H9 (cell line): ENCODE data around the gene ERVMER34-1. TPM values are rescaled to one million over a fixed set of nuclear protein-coding genes. Genes with fewer than 3 reads are reported as not detected.

Experiments used
- DNase-seq: peaks from one replicate; pipeline ENCODE4 v3.0.0-alpha.2; 2017
- H2AFZ ChIP-seq: one replicate; pipeline ENCODE4 v1.6.1; 2013; ENCODE audit warnings: mild to moderate bottlenecking, low read length, control low read depth, moderate library complexity
- H2AK5ac ChIP-seq: 2 replicates; pipeline ENCODE4 v1.6.1; 2013; ENCODE audit warnings: low read length, control low read depth, mixed read lengths; ENCODE audit not compliant: insufficient read length
- H2BK120ac ChIP-seq: one replicate; pipeline ENCODE4 v1.6.1; 2013; ENCODE audit warnings: low read depth, mild to moderate bottlenecking, low read length, control low read depth, inconsistent platforms; ENCODE audit not compliant: poor library complexity, severe bottlenecking
- H2BK12ac ChIP-seq: 2 replicates; pipeline ENCODE4 v1.6.1; 2013; ENCODE audit warnings: low read length, control low read depth, mixed read lengths, low read depth; ENCODE audit not compliant: insufficient read length
- H2BK15ac ChIP-seq: 2 replicates; pipeline ENCODE4 v1.6.1; 2013; ENCODE audit warnings: low read depth, low read length, control low read depth
- H2BK20ac ChIP-seq: one replicate; pipeline ENCODE4 v1.6.1; 2013; ENCODE audit warnings: low read depth, mild to moderate bottlenecking, low read length, control low read depth, inconsistent platforms; ENCODE audit not compliant: poor library complexity, severe bottlenecking
- H2BK5ac ChIP-seq: 2 replicates; pipeline ENCODE4 v1.6.1; 2013; ENCODE audit warnings: low read length, control low read depth, mixed read lengths; ENCODE audit not compliant: insufficient read length
- H3K14ac ChIP-seq: 2 replicates; pipeline ENCODE4 v1.6.1; 2013; ENCODE audit warnings: low read length, control low read depth; ENCODE audit not compliant: insufficient read depth
- H3K18ac ChIP-seq: 2 replicates; pipeline ENCODE4 v1.6.1; 2013; ENCODE audit warnings: low read depth, mild to moderate bottlenecking, mixed read lengths, low read length, control low read depth; ENCODE audit not compliant: insufficient read length
- H3K23ac ChIP-seq: 2 replicates; pipeline ENCODE4 v1.6.1; 2013; ENCODE audit warnings: low read length, control low read depth, mixed read lengths, low read depth; ENCODE audit not compliant: insufficient read length
- H3K23me2 ChIP-seq: 2 replicates; pipeline ENCODE4 v1.6.1; 2013; ENCODE audit warnings: low read depth, mild to moderate bottlenecking, mixed read lengths, low read length, control low read depth; ENCODE audit not compliant: insufficient read length, poor library complexity, severe bottlenecking
- H3K27ac ChIP-seq: 2 replicates; pipeline ENCODE4 v1.5.1; 2013; ENCODE audit warnings: low read length, control low read depth, mixed read lengths, low read depth; ENCODE audit not compliant: insufficient read length
- H3K27me3 ChIP-seq: 2 replicates; pipeline ENCODE4 v1.6.1; 2013; ENCODE audit warnings: low read length, control low read depth, inconsistent platforms; ENCODE audit not compliant: insufficient read depth
- H3K4ac ChIP-seq: 2 replicates; pipeline ENCODE4 v1.6.1; 2013; ENCODE audit warnings: low read depth, mild to moderate bottlenecking, control low read depth, inconsistent platforms, low read length, moderate library complexity
- H3K4me1 ChIP-seq: 2 replicates; pipeline ENCODE4 v1.6.1; 2013; ENCODE audit warnings: low read length, control low read depth, inconsistent platforms; ENCODE audit not compliant: insufficient read depth
- H3K4me2 ChIP-seq: 2 replicates; pipeline ENCODE4 v1.6.1; 2013; ENCODE audit warnings: low read length, control low read depth, mixed read lengths; ENCODE audit not compliant: insufficient read length, insufficient read depth
- H3K56ac ChIP-seq: 2 replicates; pipeline ENCODE4 v1.6.1; 2013; ENCODE audit warnings: low read depth, mild to moderate bottlenecking, mixed read lengths, low read length, control low read depth; ENCODE audit not compliant: insufficient read length
- H3K79me1 ChIP-seq: 2 replicates; pipeline ENCODE4 v1.6.1; 2013; ENCODE audit warnings: low read depth, mild to moderate bottlenecking, moderate library complexity, low read length, control low read depth, inconsistent platforms; ENCODE audit not compliant: insufficient read depth, poor library complexity, severe bottlenecking
- H3K79me2 ChIP-seq: 2 replicates; pipeline ENCODE4 v1.6.1; 2013; ENCODE audit warnings: low read length, control low read depth, inconsistent platforms; ENCODE audit not compliant: insufficient read depth
- H3K9ac ChIP-seq: 2 replicates; pipeline ENCODE4 v1.6.1; 2013; ENCODE audit warnings: low read length, control low read depth, mixed read lengths; ENCODE audit not compliant: insufficient read length; ENCODE audit errors: extremely low read depth
- H3K9me3 ChIP-seq: one replicate; pipeline ENCODE4 v1.6.1; 2013; ENCODE audit warnings: low read depth, low read length, inconsistent platforms; ENCODE audit not compliant: control insufficient read depth
- H3T11ph ChIP-seq: one replicate; pipeline ENCODE4 v1.6.1; 2013; ENCODE audit warnings: mild to moderate bottlenecking, low read length, control low read depth, inconsistent platforms
- H4K20me1 ChIP-seq: one replicate; pipeline ENCODE4 v1.6.1; 2013; ENCODE audit not compliant: control insufficient read depth, insufficient read length, insufficient read depth
- H4K5ac ChIP-seq: 2 replicates; pipeline ENCODE4 v1.6.1; 2013; ENCODE audit warnings: low read depth, mild to moderate bottlenecking, mixed read lengths, low read length, control low read depth; ENCODE audit not compliant: insufficient read length
- H4K8ac ChIP-seq: replicated peaks from 2 replicates; pipeline ENCODE4 v1.6.1; 2013; ENCODE audit warnings: low read length, control low read depth, mixed read lengths, low read depth; ENCODE audit not compliant: insufficient read length
- H4K91ac ChIP-seq: 2 replicates; pipeline ENCODE4 v1.6.1; 2013; ENCODE audit warnings: low read depth, mild to moderate bottlenecking, moderate library complexity, mixed read lengths, low read length, control low read depth; ENCODE audit not compliant: insufficient read length
- H3K27ac Mint-ChIP-seq, 3 experiments: 2 replicates in 2 of 3; 3 replicates in 1 of 3; pipeline ENCODE4 v1.8.0; 2020 to 2021; ENCODE audit warnings: mixed read lengths in 3 of 3, mild to moderate bottlenecking in 1 of 3, moderate library complexity in 1 of 3
- H3K27me3 Mint-ChIP-seq: 2 replicates; pipeline ENCODE4 v1.8.0; 2021; ENCODE audit warnings: low read depth, mild to moderate bottlenecking, moderate library complexity, mixed read lengths
- H3K36me3 Mint-ChIP-seq, 3 experiments: 2 replicates in 2 of 3; 3 replicates in 1 of 3; pipeline ENCODE4 v1.8.0; 2020 to 2021; ENCODE audit warnings: low read depth in 3 of 3, mixed read lengths in 3 of 3; ENCODE audit not compliant: insufficient read depth in 1 of 3
- H3K4me1 Mint-ChIP-seq, 2 experiments: 2 replicates each; pipeline ENCODE4 v1.8.0; 2020; ENCODE audit warnings: mixed read lengths in 2 of 2
- H3K4me3 Mint-ChIP-seq, 2 experiments: 2 replicates in 1 of 2; 3 replicates in 1 of 2; pipeline ENCODE4 v1.8.0; 2020 to 2021; ENCODE audit warnings: mild to moderate bottlenecking in 2 of 2, mixed read lengths in 2 of 2, moderate library complexity in 1 of 2
- H3K9me3 Mint-ChIP-seq, 2 experiments: 2 replicates in 1 of 2; 3 replicates in 1 of 2; pipeline ENCODE4 v1.8.0; 2020; ENCODE audit warnings: mild to moderate bottlenecking in 2 of 2, mixed read lengths in 2 of 2, moderate library complexity in 1 of 2
- WGBS: extraction: QIAGEN DNeasy Blood & Tissue Kit; methylation state at CpG from one replicate; pipeline ENCODE4 v1.1.7; 2013; ENCODE audit warnings: missing lambda C conversion rate, low lambda C conversion rate, mixed read lengths; ENCODE audit not compliant: insufficient read length; ENCODE audit errors: extremely low coverage; 5-methylcytosine and 5-hydroxymethylcytosine counted together
- total RNA-seq: library from RNA; stranded (reverse); gene quantifications from 2 replicates; pipeline ENCODE4 v1.2.1, GENCODE V29; 2021
- TF ChIP-seq, protein P1 (sequence below): fragments of 200-600 bp; sonication (generic); conservative IDR thresholded peaks from 3 replicates; pipeline ENCODE4 v1.8.0; 2021; ENCODE audit warnings: antibody characterized with exemption, mild to moderate bottlenecking

ERVMER34-1 gene
- total RNA-seq, 1 experiment from 2014 or later, result 14.4 TPM

GRCh38 chr4:52743444-52744019 is 7.7 kb downstream of the ERVMER34-1 start:
- Histone ChIP-seq H3K9me3 (no peaks in the 10 kb centered on the region), H3K18ac (no peak overlapping the region), H3K4me1 (no peaks in the 10 kb centered on the region; the same call in 1 of the 2 replicates), H4K5ac (no peak overlapping the region), H2AK5ac (no peak overlapping the region), H3K14ac (no peak overlapping the region), H3K23me2 (no peaks in the 10 kb centered on the region), H2BK15ac (no peak overlapping the region), H3K27me3 (no peaks in the 10 kb centered on the region), H4K91ac (no peak overlapping the region), H2AFZ (no peak overlapping the region), H2BK120ac (no peak overlapping the region), H3K9ac (no peak overlapping the region), H2BK20ac (no peak overlapping the region), H3K79me2 (no peaks in the 10 kb centered on the region), H3T11ph (no peak overlapping the region), H3K4ac (no peak overlapping the region), H3K79me1 (no peaks in the 10 kb centered on the region), H3K4me2 (no peak overlapping the region), H3K27ac (no peak overlapping the region), H4K20me1 (no peaks in the 10 kb centered on the region), H2BK12ac (no peak overlapping the region), H2BK5ac (no peak overlapping the region), H3K23ac (no peak overlapping the region), H3K56ac (no peak overlapping the region), H4K8ac (no peak overlapping the region)
- peaks cover 23 to 43% (median 26%) of the 10 kb centered on the region in 3 experiments for H3K36me3 Mint-ChIP-seq
- peaks cover 3% of the 10 kb centered on the region in 2 experiments; a peak in 3 of 4 replicates for H3K4me1 Mint-ChIP-seq
- no peak overlapping the region for H3K27ac Mint-ChIP-seq
- no peak for DNase-seq
- TF ChIP-seq, protein P1, sequence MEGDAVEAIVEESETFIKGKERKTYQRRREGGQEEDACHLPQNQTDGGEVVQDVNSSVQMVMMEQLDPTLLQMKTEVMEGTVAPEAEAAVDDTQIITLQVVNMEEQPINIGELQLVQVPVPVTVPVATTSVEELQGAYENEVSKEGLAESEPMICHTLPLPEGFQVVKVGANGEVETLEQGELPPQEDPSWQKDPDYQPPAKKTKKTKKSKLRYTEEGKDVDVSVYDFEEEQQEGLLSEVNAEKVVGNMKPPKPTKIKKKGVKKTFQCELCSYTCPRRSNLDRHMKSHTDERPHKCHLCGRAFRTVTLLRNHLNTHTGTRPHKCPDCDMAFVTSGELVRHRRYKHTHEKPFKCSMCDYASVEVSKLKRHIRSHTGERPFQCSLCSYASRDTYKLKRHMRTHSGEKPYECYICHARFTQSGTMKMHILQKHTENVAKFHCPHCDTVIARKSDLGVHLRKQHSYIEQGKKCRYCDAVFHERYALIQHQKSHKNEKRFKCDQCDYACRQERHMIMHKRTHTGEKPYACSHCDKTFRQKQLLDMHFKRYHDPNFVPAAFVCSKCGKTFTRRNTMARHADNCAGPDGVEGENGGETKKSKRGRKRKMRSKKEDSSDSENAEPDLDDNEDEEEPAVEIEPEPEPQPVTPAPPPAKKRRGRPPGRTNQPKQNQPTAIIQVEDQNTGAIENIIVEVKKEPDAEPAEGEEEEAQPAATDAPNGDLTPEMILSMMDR, result no peak
- H3K9me3 Mint-ChIP-seq, result peaks cover 9 to 11% of the 10 kb centered on the region in 2 experiments
- WGBS, result no CpG with 5 or more reads among the region's 4 CpGs
- no peaks in the 10 kb centered on the region for H3K27me3 Mint-ChIP-seq
- no peak overlapping the region for H3K4me3 Mint-ChIP-seq
